HepG2 (cell line): ENCODE data around the gene NRN1L. TPM values are rescaled to one million over a fixed set of nuclear protein-coding genes. Genes with fewer than 3 reads are reported as not detected.

Source experiments
- AHR ChIP-seq: IDR thresholded peaks from 2 replicates; pipeline ENCODE4 v1.6.1; 2018; ENCODE audit warnings: missing genetic modification reagents, missing compliant biosample characterization
- ATF5 ChIP-seq: sonication (generic); formaldehyde crosslinking; IDR thresholded peaks from 2 replicates; pipeline ENCODE4 v1.4.0; 2020; ENCODE audit warnings: mild to moderate bottlenecking, low read depth, missing genetic modification reagents
- BATF2 ChIP-seq: sonication (generic); formaldehyde crosslinking; IDR thresholded peaks from 2 replicates; pipeline ENCODE4 v1.8.0; 2022; ENCODE audit warnings: mild to moderate bottlenecking, missing genetic modification reagents, moderate library complexity
- CC2D1A ChIP-seq: sonication (generic); formaldehyde crosslinking; IDR thresholded peaks from 2 replicates; pipeline ENCODE4 v1.8.1; 2023; ENCODE audit warnings: mild to moderate bottlenecking, missing genetic modification reagents
- DMTF1 ChIP-seq: sonication (generic); formaldehyde crosslinking; IDR thresholded peaks from 2 replicates; pipeline ENCODE4 v1.4.0; 2020; ENCODE audit warnings: mild to moderate bottlenecking, missing genetic modification reagents
- FOXA1 ChIP-seq, 2 experiments: fragments of 450-650 bp in 1 of 2; sonication (generic) in 1 of 2; formaldehyde crosslinking in 1 of 2; IDR thresholded peaks; 2 replicates each; pipeline versions ENCODE4 v1.4.0 to v1.6.1; 2016 to 2020; ENCODE audit warnings: missing genetic modification reagents in 1 of 2
- FOXM1 ChIP-seq: sonication (generic); formaldehyde crosslinking; IDR thresholded peaks from 2 replicates; pipeline ENCODE4 v1.5.0; 2020; ENCODE audit warnings: missing genetic modification reagents
- FOXP4 ChIP-seq: sonication (generic); formaldehyde crosslinking; IDR thresholded peaks from 2 replicates; pipeline ENCODE4 v1.4.0; 2020; ENCODE audit warnings: missing genetic modification reagents
- GATAD2A ChIP-seq: IDR thresholded peaks from 2 replicates; pipeline ENCODE4 v1.6.1; 2016
- HNRNPK ChIP-seq: fragments of 200-400 bp; formaldehyde crosslinking; IDR thresholded peaks from 2 replicates; pipeline ENCODE4 v1.6.1; 2018; ENCODE audit warnings: low read length, low read depth, moderate library complexity, mild to moderate bottlenecking; ENCODE audit not compliant: poor library complexity, severe bottlenecking
- NR0B2 ChIP-seq: sonication (generic); formaldehyde crosslinking; IDR thresholded peaks from 2 replicates; pipeline ENCODE4 v1.4.0; 2020; ENCODE audit warnings: mild to moderate bottlenecking, missing genetic modification reagents
- REST ChIP-seq, 2 experiments: IDR thresholded peaks; 2 replicates each; pipeline ENCODE4 v1.6.1; 2011 to 2012; ENCODE audit warnings: low read length in 2 of 2, borderline replicate concordance in 1 of 2, low read depth in 1 of 2, mild to moderate bottlenecking in 1 of 2, moderate library complexity in 1 of 2
- SP4 ChIP-seq: sonication (generic); formaldehyde crosslinking; IDR thresholded peaks from 2 replicates; pipeline ENCODE4 v1.8.1; 2023; ENCODE audit warnings: mild to moderate bottlenecking, missing genetic modification reagents
- THYN1 ChIP-seq: sonication (generic); formaldehyde crosslinking; IDR thresholded peaks from 2 replicates; pipeline ENCODE4 v1.8.1; 2023; ENCODE audit warnings: low read depth, mild to moderate bottlenecking, moderate library complexity, missing genetic modification reagents, borderline replicate concordance
- ZBTB21 ChIP-seq: sonication (generic); formaldehyde crosslinking; IDR thresholded peaks from 2 replicates; pipeline ENCODE4 v1.4.0; 2020; ENCODE audit warnings: missing genetic modification reagents
- ZNF138 ChIP-seq: sonication (generic); formaldehyde crosslinking; IDR thresholded peaks from 2 replicates; pipeline ENCODE4 v1.5.0; 2020; ENCODE audit warnings: mild to moderate bottlenecking, low read depth, missing genetic modification reagents
- ZNF317 ChIP-seq: sonication (generic); formaldehyde crosslinking; IDR thresholded peaks from 2 replicates; pipeline ENCODE4 v1.5.0; 2020; ENCODE audit warnings: mild to moderate bottlenecking, missing genetic modification reagents
- ZNF326 ChIP-seq: sonication (generic); formaldehyde crosslinking; IDR thresholded peaks from 2 replicates; pipeline ENCODE4 v1.4.0; 2020; ENCODE audit warnings: missing genetic modification reagents, borderline replicate concordance
- polyA plus RNA-seq, 8 experiments: library from polyadenylated mRNA; depleted of rRNA in 3 of 8; stranded (reverse) in 7 of 8; unstranded in 1 of 8; fragments of >200 nt; fragmentation: Illumina TruSeq in 4 of 8; extraction: Trizol in 4 of 8; gene quantifications; 2 replicates each; pipeline versions ENCODE4 v1.2.1 to v1.2.3, GENCODE V29; 2011 to 2016; ENCODE audit warnings: low read depth in 4 of 8, missing spikeins in 1 of 8, mixed read lengths in 1 of 8; ENCODE audit not compliant: insufficient read depth in 1 of 8
- total RNA-seq, 5 experiments: library from RNA; depleted of rRNA; stranded (reverse); fragments of >200 nt; fragmentation: Illumina TruSeq; extraction: Trizol; gene quantifications; 2 replicates each; pipeline ENCODE4 v1.2.3, GENCODE V29; 2016; ENCODE audit warnings: low read depth in 1 of 5

Gene NRN1L
- total and polyA plus RNA-seq, 2 of the 13 experiments (the other 11 are each of a cell fraction or from before 2014, with no cell fraction given) = 0.53 to 1.2 TPM

GRCh38 chr16:67857547-67858233, 27.0 kb upstream of the NRN1L start (continued):
- TF ChIP-seq BATF2 (CRISPR knock-in tag) (no peak), FOXA1 (IDR thresholded peaks at IDR 0.05) (no peak), FOXA1 (CRISPR knock-in tag; IDR thresholded peaks at IDR 0.05) (0 out of 2 replicates have a peak, but pooled peaks have one; percentile 42), ZBTB21 (CRISPR knock-in tag) (no peak), REST (IDR thresholded peaks at IDR 0.05; ENCODE audit: borderline replicate concordance in 1 of 2, low read depth in 1 of 2, low read length in 2 of 2) (peak in 1 of 2 experiments; percentile 67; a peak in 1 of 4 replicates), NR0B2 (CRISPR knock-in tag) (no peak), FOXP4 (CRISPR knock-in tag) (peak; percentile 92), ZNF326 (CRISPR knock-in tag) (no peak), HNRNPK (no peak), CC2D1A (CRISPR knock-in tag) (no peak), DMTF1 (CRISPR knock-in tag) (no peak), SP4 (CRISPR knock-in tag) (0 out of 2 replicates have a peak, but pooled peaks have one; percentile 10), ATF5 (no peak), FOXM1 (CRISPR knock-in tag) (no peak), ZNF138 (no peak), ZNF317 (no peak), AHR (CRISPR knock-in tag) (no peak), THYN1 (CRISPR knock-in tag) (no peak), GATAD2A (CRISPR knock-in tag) (peak; percentile 67)
